ENCODE results near the gene PACRG. TPM values are rescaled to one million over a fixed set of nuclear protein-coding genes. Genes with fewer than 3 reads are reported as not detected.

The PACRG gene
- total and polyA plus RNA-seq, 2 donors (not counting 3 experiments of a cell fraction or from before 2014, with no cell fraction given) = 0.08 TPM; not detected in 1

DNA sequence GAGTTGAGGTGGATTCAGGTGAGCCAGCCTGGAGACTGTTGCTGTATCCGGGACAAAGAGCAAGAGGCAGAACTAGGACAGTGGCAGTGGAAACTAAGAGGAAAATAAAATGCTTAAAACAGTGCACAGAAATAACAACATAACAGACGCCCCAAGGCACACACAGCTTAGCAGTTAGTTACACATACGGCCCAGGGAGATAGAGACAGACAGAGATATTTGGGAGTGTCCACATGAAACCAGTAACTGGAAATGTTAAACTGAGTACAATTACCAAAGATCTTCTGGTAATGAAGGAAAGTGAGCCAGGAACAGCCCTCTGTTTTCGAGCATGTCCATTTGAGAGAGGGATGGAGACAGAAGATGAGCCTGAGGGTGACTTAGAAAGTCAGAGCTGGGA, 449.2 kb downstream of the PACRG start:
- no peaks in the 10 kb centered on the region for H4K20me1 ChIP-seq (replicated peaks; ENCODE audit: control insufficient read depth, extremely low read depth, insufficient read depth, low read length)
- intact Hi-C loops (cut with micrococcal nuclease) = no loop called here
- H3K4me3 ChIP-seq (replicated peaks in 1 of 3; ENCODE audit: insufficient read depth in 1 of 3, low read depth in 1 of 3, low read length in 3 of 3) = no peak overlapping the region
- H3K36me3 ChIP-seq (ENCODE audit: control insufficient read depth in 2 of 2, extremely low read depth in 1 of 2, insufficient read depth in 2 of 2, low read length in 2 of 2) = no peaks in the 10 kb centered on the region
- H3K27ac ChIP-seq (ENCODE audit: insufficient read depth, low read depth, low read length) = no peak overlapping the region
- no peak for DNase-seq (ENCODE audit: low read depth, low spot score)
- TF ChIP-seq MYC (IDR thresholded peaks at IDR 0.05; ENCODE audit: low read depth, low read length) (no peak), GATA2 (IDR thresholded peaks at IDR 0.05; ENCODE audit: insufficient read depth, insufficient read length, low read depth, low read length) (no peak), EZH2 (IDR thresholded peaks at IDR 0.05; ENCODE audit: borderline replicate concordance, low read depth, low read length, severe bottlenecking) (no peak), JUN (IDR thresholded peaks at IDR 0.05; ENCODE audit: borderline replicate concordance, insufficient read depth, insufficient read length, low read depth) (no peak), FOS (IDR thresholded peaks at IDR 0.05; ENCODE audit: borderline replicate concordance, insufficient read depth, low read length) (no peak), POLR2A (IDR thresholded peaks at IDR 0.05; ENCODE audit: low read depth, low read length) (no peak), POLR2AphosphoS5 (IDR thresholded peaks at IDR 0.05; ENCODE audit: insufficient read depth, low read depth, low read length) (no peak)
- TF ChIP-seq, protein P1, sequence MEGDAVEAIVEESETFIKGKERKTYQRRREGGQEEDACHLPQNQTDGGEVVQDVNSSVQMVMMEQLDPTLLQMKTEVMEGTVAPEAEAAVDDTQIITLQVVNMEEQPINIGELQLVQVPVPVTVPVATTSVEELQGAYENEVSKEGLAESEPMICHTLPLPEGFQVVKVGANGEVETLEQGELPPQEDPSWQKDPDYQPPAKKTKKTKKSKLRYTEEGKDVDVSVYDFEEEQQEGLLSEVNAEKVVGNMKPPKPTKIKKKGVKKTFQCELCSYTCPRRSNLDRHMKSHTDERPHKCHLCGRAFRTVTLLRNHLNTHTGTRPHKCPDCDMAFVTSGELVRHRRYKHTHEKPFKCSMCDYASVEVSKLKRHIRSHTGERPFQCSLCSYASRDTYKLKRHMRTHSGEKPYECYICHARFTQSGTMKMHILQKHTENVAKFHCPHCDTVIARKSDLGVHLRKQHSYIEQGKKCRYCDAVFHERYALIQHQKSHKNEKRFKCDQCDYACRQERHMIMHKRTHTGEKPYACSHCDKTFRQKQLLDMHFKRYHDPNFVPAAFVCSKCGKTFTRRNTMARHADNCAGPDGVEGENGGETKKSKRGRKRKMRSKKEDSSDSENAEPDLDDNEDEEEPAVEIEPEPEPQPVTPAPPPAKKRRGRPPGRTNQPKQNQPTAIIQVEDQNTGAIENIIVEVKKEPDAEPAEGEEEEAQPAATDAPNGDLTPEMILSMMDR (IDR thresholded peaks at IDR 0.05; ENCODE audit: extremely low read depth in 1 of 2, insufficient read depth in 1 of 2, low read depth in 1 of 2, low read length in 2 of 2) = no peak
- TF ChIP-seq, protein P2, sequence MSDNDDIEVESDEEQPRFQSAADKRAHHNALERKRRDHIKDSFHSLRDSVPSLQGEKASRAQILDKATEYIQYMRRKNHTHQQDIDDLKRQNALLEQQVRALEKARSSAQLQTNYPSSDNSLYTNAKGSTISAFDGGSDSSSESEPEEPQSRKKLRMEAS (IDR thresholded peaks at IDR 0.05; ENCODE audit: insufficient read depth, insufficient read length) = no peak
- no peaks in the 10 kb centered on the region for H3K9me3 ChIP-seq (replicated peaks; ENCODE audit: control insufficient read depth, insufficient read depth, low read length)
- POLR2A ChIA-PET = interaction anchor here (0.6 kb wide), 1 partner anchor 210 kb away, joined by 3 read pairs; no protein-coding TSS in a partner anchor
- H3K9me1 ChIP-seq (replicated peaks; ENCODE audit: control insufficient read depth, extremely low read depth, insufficient read depth, low read length) = no peaks in the 10 kb centered on the region
- H3K4me1 ChIP-seq (ENCODE audit: control insufficient read depth, extremely low read depth, insufficient read depth, low read length) = no peaks in the 10 kb centered on the region
- CTCF ChIA-PET = interaction anchor here (0.6 to 1.3 kb wide), 2 partner anchors 14 to 378 kb away, joined by 3 to 4 read pairs; no protein-coding TSS in a partner anchor
- no peaks in the 10 kb centered on the region for H3K79me2 ChIP-seq (ENCODE audit: control insufficient read depth, insufficient read depth, low read length)
- BruUV-seq (replicated peaks) = no TSS peak
- dilution Hi-C loops (cut with MboI; ENCODE audit: extremely low pct_ligation_motif_present, low sequenced_read_pairs) = no loop called here
- FAIRE-seq = no peak
- H3K4me2 ChIP-seq (ENCODE audit: insufficient read depth, low read length) = no peak overlapping the region
- peaks cover 7 to 9% of the 10 kb centered on the region in 2 experiments for H3K27me3 ChIP-seq (ENCODE audit: control insufficient read depth in 2 of 2, insufficient read depth in 2 of 2, low read length in 2 of 2)
- H3K9ac ChIP-seq (replicated peaks; ENCODE audit: extremely low read depth, insufficient read depth, low read length) = no peak overlapping the region
- no peak overlapping the region for H2AFZ ChIP-seq (ENCODE audit: low read depth, low read length)
